H9 (cell line): ENCODE measurements around the gene ALOX15B. TPM values are rescaled to one million over a fixed set of nuclear protein-coding genes. Genes with fewer than 3 reads are reported as not detected.

Experiments used
- DNase-seq: peaks from one replicate; pipeline ENCODE4 v3.0.0-alpha.2; 2017
- H2AFZ ChIP-seq: one replicate; pipeline ENCODE4 v1.6.1; 2013; ENCODE audit warnings: mild to moderate bottlenecking, low read length, control low read depth, moderate library complexity
- H2AK5ac ChIP-seq: 2 replicates; pipeline ENCODE4 v1.6.1; 2013; ENCODE audit warnings: low read length, control low read depth, mixed read lengths; ENCODE audit not compliant: insufficient read length
- H2BK120ac ChIP-seq: one replicate; pipeline ENCODE4 v1.6.1; 2013; ENCODE audit warnings: low read depth, mild to moderate bottlenecking, low read length, control low read depth, inconsistent platforms; ENCODE audit not compliant: poor library complexity, severe bottlenecking
- H2BK12ac ChIP-seq: 2 replicates; pipeline ENCODE4 v1.6.1; 2013; ENCODE audit warnings: low read length, control low read depth, mixed read lengths, low read depth; ENCODE audit not compliant: insufficient read length
- H2BK15ac ChIP-seq: 2 replicates; pipeline ENCODE4 v1.6.1; 2013; ENCODE audit warnings: low read depth, low read length, control low read depth
- H2BK20ac ChIP-seq: one replicate; pipeline ENCODE4 v1.6.1; 2013; ENCODE audit warnings: low read depth, mild to moderate bottlenecking, low read length, control low read depth, inconsistent platforms; ENCODE audit not compliant: poor library complexity, severe bottlenecking
- H2BK5ac ChIP-seq: 2 replicates; pipeline ENCODE4 v1.6.1; 2013; ENCODE audit warnings: low read length, control low read depth, mixed read lengths; ENCODE audit not compliant: insufficient read length
- H3K14ac ChIP-seq: 2 replicates; pipeline ENCODE4 v1.6.1; 2013; ENCODE audit warnings: low read length, control low read depth; ENCODE audit not compliant: insufficient read depth
- H3K18ac ChIP-seq: 2 replicates; pipeline ENCODE4 v1.6.1; 2013; ENCODE audit warnings: low read depth, mild to moderate bottlenecking, mixed read lengths, low read length, control low read depth; ENCODE audit not compliant: insufficient read length
- H3K23ac ChIP-seq: 2 replicates; pipeline ENCODE4 v1.6.1; 2013; ENCODE audit warnings: low read length, control low read depth, mixed read lengths, low read depth; ENCODE audit not compliant: insufficient read length
- H3K23me2 ChIP-seq: 2 replicates; pipeline ENCODE4 v1.6.1; 2013; ENCODE audit warnings: low read depth, mild to moderate bottlenecking, mixed read lengths, low read length, control low read depth; ENCODE audit not compliant: insufficient read length, poor library complexity, severe bottlenecking
- H3K27ac ChIP-seq: 2 replicates; pipeline ENCODE4 v1.5.1; 2013; ENCODE audit warnings: low read length, control low read depth, mixed read lengths, low read depth; ENCODE audit not compliant: insufficient read length
- H3K27me3 ChIP-seq: 2 replicates; pipeline ENCODE4 v1.6.1; 2013; ENCODE audit warnings: low read length, control low read depth, inconsistent platforms; ENCODE audit not compliant: insufficient read depth
- H3K4ac ChIP-seq: 2 replicates; pipeline ENCODE4 v1.6.1; 2013; ENCODE audit warnings: low read depth, mild to moderate bottlenecking, control low read depth, inconsistent platforms, low read length, moderate library complexity
- H3K4me1 ChIP-seq: 2 replicates; pipeline ENCODE4 v1.6.1; 2013; ENCODE audit warnings: low read length, control low read depth, inconsistent platforms; ENCODE audit not compliant: insufficient read depth
- H3K4me2 ChIP-seq: 2 replicates; pipeline ENCODE4 v1.6.1; 2013; ENCODE audit warnings: low read length, control low read depth, mixed read lengths; ENCODE audit not compliant: insufficient read length, insufficient read depth
- H3K56ac ChIP-seq: 2 replicates; pipeline ENCODE4 v1.6.1; 2013; ENCODE audit warnings: low read depth, mild to moderate bottlenecking, mixed read lengths, low read length, control low read depth; ENCODE audit not compliant: insufficient read length
- H3K79me1 ChIP-seq: 2 replicates; pipeline ENCODE4 v1.6.1; 2013; ENCODE audit warnings: low read depth, mild to moderate bottlenecking, moderate library complexity, low read length, control low read depth, inconsistent platforms; ENCODE audit not compliant: insufficient read depth, poor library complexity, severe bottlenecking
- H3K79me2 ChIP-seq: 2 replicates; pipeline ENCODE4 v1.6.1; 2013; ENCODE audit warnings: low read length, control low read depth, inconsistent platforms; ENCODE audit not compliant: insufficient read depth
- H3K9ac ChIP-seq: 2 replicates; pipeline ENCODE4 v1.6.1; 2013; ENCODE audit warnings: low read length, control low read depth, mixed read lengths; ENCODE audit not compliant: insufficient read length; ENCODE audit errors: extremely low read depth
- H3K9me3 ChIP-seq: one replicate; pipeline ENCODE4 v1.6.1; 2013; ENCODE audit warnings: low read depth, low read length, inconsistent platforms; ENCODE audit not compliant: control insufficient read depth
- H3T11ph ChIP-seq: one replicate; pipeline ENCODE4 v1.6.1; 2013; ENCODE audit warnings: mild to moderate bottlenecking, low read length, control low read depth, inconsistent platforms
- H4K20me1 ChIP-seq: one replicate; pipeline ENCODE4 v1.6.1; 2013; ENCODE audit not compliant: control insufficient read depth, insufficient read length, insufficient read depth
- H4K5ac ChIP-seq: 2 replicates; pipeline ENCODE4 v1.6.1; 2013; ENCODE audit warnings: low read depth, mild to moderate bottlenecking, mixed read lengths, low read length, control low read depth; ENCODE audit not compliant: insufficient read length
- H4K8ac ChIP-seq: replicated peaks from 2 replicates; pipeline ENCODE4 v1.6.1; 2013; ENCODE audit warnings: low read length, control low read depth, mixed read lengths, low read depth; ENCODE audit not compliant: insufficient read length
- H4K91ac ChIP-seq: 2 replicates; pipeline ENCODE4 v1.6.1; 2013; ENCODE audit warnings: low read depth, mild to moderate bottlenecking, moderate library complexity, mixed read lengths, low read length, control low read depth; ENCODE audit not compliant: insufficient read length
- H3K27ac Mint-ChIP-seq, 3 experiments: 2 replicates in 2 of 3; 3 replicates in 1 of 3; pipeline ENCODE4 v1.8.0; 2020 to 2021; ENCODE audit warnings: mixed read lengths in 3 of 3, mild to moderate bottlenecking in 1 of 3, moderate library complexity in 1 of 3
- H3K27me3 Mint-ChIP-seq: 2 replicates; pipeline ENCODE4 v1.8.0; 2021; ENCODE audit warnings: low read depth, mild to moderate bottlenecking, moderate library complexity, mixed read lengths
- H3K36me3 Mint-ChIP-seq, 3 experiments: 2 replicates in 2 of 3; 3 replicates in 1 of 3; pipeline ENCODE4 v1.8.0; 2020 to 2021; ENCODE audit warnings: low read depth in 3 of 3, mixed read lengths in 3 of 3; ENCODE audit not compliant: insufficient read depth in 1 of 3
- H3K4me1 Mint-ChIP-seq, 2 experiments: 2 replicates each; pipeline ENCODE4 v1.8.0; 2020; ENCODE audit warnings: mixed read lengths in 2 of 2
- H3K4me3 Mint-ChIP-seq, 2 experiments: 2 replicates in 1 of 2; 3 replicates in 1 of 2; pipeline ENCODE4 v1.8.0; 2020 to 2021; ENCODE audit warnings: mild to moderate bottlenecking in 2 of 2, mixed read lengths in 2 of 2, moderate library complexity in 1 of 2
- H3K9me3 Mint-ChIP-seq, 2 experiments: 2 replicates in 1 of 2; 3 replicates in 1 of 2; pipeline ENCODE4 v1.8.0; 2020; ENCODE audit warnings: mild to moderate bottlenecking in 2 of 2, mixed read lengths in 2 of 2, moderate library complexity in 1 of 2
- WGBS: extraction: QIAGEN DNeasy Blood & Tissue Kit; methylation state at CpG from one replicate; pipeline ENCODE4 v1.1.7; 2013; ENCODE audit warnings: missing lambda C conversion rate, low lambda C conversion rate, mixed read lengths; ENCODE audit not compliant: insufficient read length; ENCODE audit errors: extremely low coverage; 5-methylcytosine and 5-hydroxymethylcytosine counted together
- total RNA-seq: library from RNA; stranded (reverse); gene quantifications from 2 replicates; pipeline ENCODE4 v1.2.1, GENCODE V29; 2021
- TF ChIP-seq, protein P1 (sequence below): fragments of 200-600 bp; sonication (generic); conservative IDR thresholded peaks from 3 replicates; pipeline ENCODE4 v1.8.0; 2021; ENCODE audit warnings: antibody characterized with exemption, mild to moderate bottlenecking

Gene ALOX15B
- total RNA-seq, 1 experiment from 2014 or later = not detected

DNA sequence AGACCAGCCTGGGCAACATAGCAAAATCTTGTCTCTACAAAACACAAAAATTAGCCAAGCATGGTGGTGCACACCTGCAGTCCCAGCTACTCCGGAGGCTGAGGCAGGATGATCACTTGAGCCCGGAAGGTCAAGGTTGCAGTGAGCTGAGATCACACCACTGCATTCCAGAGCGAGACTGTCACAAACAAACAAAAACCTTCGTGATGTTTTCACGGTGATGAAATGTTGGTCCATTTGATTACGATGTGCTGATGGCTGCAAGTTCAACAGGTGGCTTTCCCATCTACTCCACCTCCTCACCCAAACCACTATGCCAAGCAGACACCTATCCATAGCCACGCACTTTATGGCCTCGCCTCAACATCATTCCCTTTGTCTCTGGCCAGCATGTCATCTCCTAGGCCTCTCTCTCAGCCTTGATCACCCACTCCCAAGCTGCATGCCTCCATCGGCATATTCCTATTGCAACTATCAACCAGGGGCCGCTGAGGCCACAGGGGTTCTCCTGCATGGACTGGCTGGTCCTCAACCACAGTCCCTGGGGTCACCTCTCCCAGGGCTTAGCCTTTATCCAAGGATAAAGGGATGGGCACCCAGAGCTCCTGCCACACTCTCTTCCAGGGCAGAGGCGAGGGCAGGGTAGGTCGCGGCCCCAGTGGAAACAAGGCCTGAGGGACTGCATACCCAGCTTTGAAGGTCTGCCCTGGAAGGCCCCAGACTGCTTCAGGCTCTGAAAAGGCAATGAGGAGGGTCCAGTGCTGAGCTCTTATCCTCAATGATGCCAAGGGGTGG lies 17.1 kb upstream of the ALOX15B start:
- no CpG with 5 or more reads among the region's 13 CpGs for WGBS
- no peaks in the 10 kb centered on the region for H4K20me1 ChIP-seq

More for the DNA sequence above, 17.1 kb upstream of the ALOX15B start:
- Histone ChIP-seq H4K5ac (no peak overlapping the region), H3K14ac (no peak overlapping the region), H2BK12ac (no peak overlapping the region), H3T11ph (no peak overlapping the region), H2AK5ac (no peak overlapping the region), H3K79me1 (no peaks in the 10 kb centered on the region), H3K4ac (no peak overlapping the region), H3K9ac (no peak overlapping the region), H3K4me1 (no peaks in the 10 kb centered on the region; the same call in 1 of the 2 replicates), H3K23ac (no peak overlapping the region), H3K27ac (no peak overlapping the region), H3K4me2 (no peak overlapping the region), H3K9me3 (no peaks in the 10 kb centered on the region), H3K27me3 (no peaks in the 10 kb centered on the region), H3K18ac (no peak overlapping the region), H2BK120ac (no peak overlapping the region), H3K23me2 (no peaks in the 10 kb centered on the region), H2BK5ac (no peak overlapping the region), H3K56ac (no peak overlapping the region), H3K79me2 (no peaks in the 10 kb centered on the region), H2AFZ (no peak overlapping the region), H4K91ac (no peak overlapping the region), H2BK20ac (no peak overlapping the region), H2BK15ac (no peak overlapping the region), H4K8ac (no peak overlapping the region)
- H3K9me3 Mint-ChIP-seq = no peaks in the 10 kb centered on the region; a peak in 1 of 5 replicates
- H3K27me3 Mint-ChIP-seq = peaks cover 8% of the 10 kb centered on the region; the same call in 1 of the 2 replicates
- TF ChIP-seq, protein P1, sequence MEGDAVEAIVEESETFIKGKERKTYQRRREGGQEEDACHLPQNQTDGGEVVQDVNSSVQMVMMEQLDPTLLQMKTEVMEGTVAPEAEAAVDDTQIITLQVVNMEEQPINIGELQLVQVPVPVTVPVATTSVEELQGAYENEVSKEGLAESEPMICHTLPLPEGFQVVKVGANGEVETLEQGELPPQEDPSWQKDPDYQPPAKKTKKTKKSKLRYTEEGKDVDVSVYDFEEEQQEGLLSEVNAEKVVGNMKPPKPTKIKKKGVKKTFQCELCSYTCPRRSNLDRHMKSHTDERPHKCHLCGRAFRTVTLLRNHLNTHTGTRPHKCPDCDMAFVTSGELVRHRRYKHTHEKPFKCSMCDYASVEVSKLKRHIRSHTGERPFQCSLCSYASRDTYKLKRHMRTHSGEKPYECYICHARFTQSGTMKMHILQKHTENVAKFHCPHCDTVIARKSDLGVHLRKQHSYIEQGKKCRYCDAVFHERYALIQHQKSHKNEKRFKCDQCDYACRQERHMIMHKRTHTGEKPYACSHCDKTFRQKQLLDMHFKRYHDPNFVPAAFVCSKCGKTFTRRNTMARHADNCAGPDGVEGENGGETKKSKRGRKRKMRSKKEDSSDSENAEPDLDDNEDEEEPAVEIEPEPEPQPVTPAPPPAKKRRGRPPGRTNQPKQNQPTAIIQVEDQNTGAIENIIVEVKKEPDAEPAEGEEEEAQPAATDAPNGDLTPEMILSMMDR = no peak
- peaks cover 14 to 18% of the 10 kb centered on the region in 2 experiments for H3K4me1 Mint-ChIP-seq
- no peak overlapping the region for H3K4me3 Mint-ChIP-seq
- no peak for DNase-seq
- no peak overlapping the region; a peak in 1 of 7 replicates for H3K27ac Mint-ChIP-seq
- peaks cover 0 to 1% (median 0%) of the 10 kb centered on the region in 3 experiments; a peak in 2 of 7 replicates for H3K36me3 Mint-ChIP-seq
